Transverse colon (tissue), 4 donors: ENCODE data around the gene DKK3. TPM values are rescaled to one million over a fixed set of nuclear protein-coding genes. Genes with fewer than 3 reads are reported as not detected.

Experiments used
- DNase-seq: peaks from one replicate; pipeline ENCODE4 v3.0.0-alpha.2; 2019
- H3K27ac ChIP-seq, 4 donors: fragments of 200-600 bp; sonication (generic); 2 replicates each; pipeline ENCODE4 v1.5.1; 2016 to 2018; ENCODE audit warnings: inconsistent platforms in 4 of 4
- H3K27me3 ChIP-seq: fragments of 200-600 bp; sonication (generic); 2 replicates; pipeline ENCODE4 v1.5.1; 2017; ENCODE audit warnings: inconsistent platforms
- H3K36me3 ChIP-seq, 4 donors: fragments of 200-600 bp; sonication (generic); 2 replicates each; pipeline ENCODE4 v1.5.1; 2017 to 2019; ENCODE audit warnings: inconsistent platforms in 4 of 4
- H3K4me1 ChIP-seq, 4 donors: fragments of 200-600 bp; sonication (generic); 2 replicates each; pipeline ENCODE4 v1.5.1; 2017 to 2020; ENCODE audit warnings: inconsistent platforms in 4 of 4
- H3K4me3 ChIP-seq, 4 donors: fragments of 200-600 bp; sonication (generic); 1 replicate in 1 of 4; 2 replicates in 3 of 4; pipeline versions ENCODE4 v1.5.1 to v1.6.1; 2017 to 2019; ENCODE audit warnings: inconsistent platforms in 4 of 4
- H3K9me3 ChIP-seq, 2 donors: fragments of 200-600 bp; sonication (generic); 2 replicates each; pipeline ENCODE4 v1.5.1; 2017 to 2019; ENCODE audit warnings: inconsistent platforms in 2 of 2
- EP300 ChIP-seq: sonication (generic); formaldehyde crosslinking; IDR thresholded peaks from one replicate; pipeline ENCODE4 v1.6.1; 2017; ENCODE audit warnings: antibody characterized with exemption, low read depth
- POLR2A ChIP-seq: fragments of 450-650 bp; IDR thresholded peaks from one replicate; pipeline ENCODE4 v1.6.1; 2016; ENCODE audit warnings: antibody characterized with exemption, mild to moderate bottlenecking, moderate library complexity
- POLR2AphosphoS5 ChIP-seq, 3 donors: sonication (generic); formaldehyde crosslinking; IDR thresholded peaks; one replicate each; pipeline ENCODE4 v1.6.1; 2016; ENCODE audit warnings: antibody characterized with exemption in 3 of 3
- WGBS, 2 donors: methylation state at CpG; one replicate each; pipeline ENCODE4 v1.1.5; 2018; ENCODE audit warnings: low coverage in 1 of 2; 5-methylcytosine and 5-hydroxymethylcytosine counted together
- in situ Hi-C, 4 donors: fragments of 200-750 bp; cut with MboI; loops; one replicate each; pipeline versions ENCODE4 v1.15.0 to v1.15.1; 2017; ENCODE audit warnings: low sequenced_read_pairs in 3 of 4, low pct_ligation_motif_present in 1 of 4, low pct_unique_long_range_greater_than_20kb in 1 of 4
- intact Hi-C: fragments of 100-400 bp; cut with DNase I; formaldehyde crosslinking; loops from one replicate; pipeline ENCODE4 v1.15.1; 2023; ENCODE audit warnings: low total_unique reads
- total RNA-seq, 4 donors: library from RNA; depleted of rRNA; stranded (reverse); fragments of >200 nt; gene quantifications; one replicate each; pipeline ENCODE4 v1.1.0, GENCODE V29; 2016
- TF ChIP-seq, protein P1 (sequence below), 5 experiments: fragments of 200-600 bp in 3 of 5; fragments of 450-650 bp in 2 of 5; sonication (generic) in 3 of 5; IDR thresholded peaks; 1 replicate in 2 of 5; 2 replicates in 3 of 5; pipeline ENCODE4 v1.5.1; 2016 to 2017; ENCODE audit warnings: antibody characterized with exemption in 5 of 5, inconsistent platforms in 3 of 5, mild to moderate bottlenecking in 2 of 5, moderate library complexity in 1 of 5

DKK3 gene
- total RNA-seq, 4 donors from 2014 or later: 27.2 to 181 (median 40.1) TPM

DNA sequence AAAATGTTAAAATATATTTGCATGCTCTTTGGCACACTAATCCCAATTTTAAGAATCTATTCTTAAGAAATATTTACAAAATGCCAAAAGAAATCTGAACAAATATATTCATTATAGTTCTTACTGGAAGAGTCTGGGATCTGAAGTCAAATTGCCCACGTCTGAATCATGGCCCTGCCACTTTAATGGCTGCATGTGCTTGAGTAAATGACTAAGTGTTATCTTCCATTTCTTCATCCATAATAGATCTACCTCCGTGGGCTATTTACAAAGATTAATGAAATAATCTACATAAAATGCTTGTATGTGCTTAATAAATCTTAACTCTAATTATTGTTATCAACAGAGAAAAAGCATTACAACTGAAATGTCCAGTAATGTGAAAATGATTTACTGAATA lies 24.5 kb upstream of the DKK3 start:
- no peaks in the 10 kb centered on the region for H3K36me3 ChIP-seq
- no peaks in the 10 kb centered on the region for H3K9me3 ChIP-seq
- no peak overlapping the region for H3K4me3 ChIP-seq
- intact Hi-C loops (no loop called here), in situ Hi-C loops (loop anchor here in 2 of 4 donors (10.0 to 25.0 kb wide), 3 partner anchors 96 to 221 kb away; no protein-coding TSS in a partner anchor)
- H3K27me3 ChIP-seq: peaks cover 3% of the 10 kb centered on the region
- DNase-seq: no peak
- H3K27ac ChIP-seq: no peak overlapping the region
- TF ChIP-seq POLR2AphosphoS5 (IDR thresholded peaks at IDR 0.05) (no peak), EP300 (no peak), POLR2A (no peak)
- TF ChIP-seq, protein P1, sequence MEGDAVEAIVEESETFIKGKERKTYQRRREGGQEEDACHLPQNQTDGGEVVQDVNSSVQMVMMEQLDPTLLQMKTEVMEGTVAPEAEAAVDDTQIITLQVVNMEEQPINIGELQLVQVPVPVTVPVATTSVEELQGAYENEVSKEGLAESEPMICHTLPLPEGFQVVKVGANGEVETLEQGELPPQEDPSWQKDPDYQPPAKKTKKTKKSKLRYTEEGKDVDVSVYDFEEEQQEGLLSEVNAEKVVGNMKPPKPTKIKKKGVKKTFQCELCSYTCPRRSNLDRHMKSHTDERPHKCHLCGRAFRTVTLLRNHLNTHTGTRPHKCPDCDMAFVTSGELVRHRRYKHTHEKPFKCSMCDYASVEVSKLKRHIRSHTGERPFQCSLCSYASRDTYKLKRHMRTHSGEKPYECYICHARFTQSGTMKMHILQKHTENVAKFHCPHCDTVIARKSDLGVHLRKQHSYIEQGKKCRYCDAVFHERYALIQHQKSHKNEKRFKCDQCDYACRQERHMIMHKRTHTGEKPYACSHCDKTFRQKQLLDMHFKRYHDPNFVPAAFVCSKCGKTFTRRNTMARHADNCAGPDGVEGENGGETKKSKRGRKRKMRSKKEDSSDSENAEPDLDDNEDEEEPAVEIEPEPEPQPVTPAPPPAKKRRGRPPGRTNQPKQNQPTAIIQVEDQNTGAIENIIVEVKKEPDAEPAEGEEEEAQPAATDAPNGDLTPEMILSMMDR (IDR thresholded peaks at IDR 0.05): no peak
- WGBS, 2 donors: 73 to 91% methylated on average over 2 of the region's 2 CpGs
- no peaks in the 10 kb centered on the region for H3K4me1 ChIP-seq

DNA sequence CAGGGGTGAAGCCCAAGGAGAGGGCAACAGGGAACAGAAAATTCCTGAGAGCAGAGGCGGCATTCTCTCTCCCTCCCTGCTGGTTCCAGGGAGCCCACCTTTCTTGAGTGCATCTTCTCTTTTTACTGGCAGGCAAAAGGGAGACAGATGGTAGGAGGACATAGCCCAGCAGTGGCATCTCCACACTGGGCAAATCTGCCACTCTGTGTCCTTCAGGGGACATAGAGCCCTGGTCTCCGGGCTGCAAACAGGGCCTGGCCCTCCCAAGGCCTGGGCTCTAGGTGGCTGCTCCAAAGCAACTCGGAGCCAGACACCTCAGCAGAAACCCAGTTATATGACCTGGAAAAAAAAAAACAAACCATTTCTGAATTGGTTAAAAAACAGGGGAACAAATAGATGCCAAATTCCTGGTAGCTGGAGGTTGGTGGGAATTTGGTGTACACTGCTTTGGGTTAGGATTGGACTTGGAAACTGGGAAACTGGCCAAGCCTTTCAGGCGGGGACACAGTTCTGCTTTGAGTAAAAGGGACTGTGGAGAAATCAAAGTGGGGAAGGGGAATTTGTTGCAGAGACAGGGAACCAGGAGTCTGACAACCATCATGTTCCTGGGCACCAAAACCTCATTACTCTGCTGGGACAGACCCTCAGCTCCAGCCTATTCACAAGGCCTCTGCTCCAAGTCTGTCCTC lies 23.6 kb upstream of the DKK3 start:
- intact Hi-C loops: no loop called here
- Histone ChIP-seq H3K27ac (no peak overlapping the region), H3K4me3 (no peak overlapping the region), H3K36me3 (no peaks in the 10 kb centered on the region), H3K4me1 (no peaks in the 10 kb centered on the region), H3K27me3 (peaks cover 3% of the 10 kb centered on the region), H3K9me3 (no peaks in the 10 kb centered on the region)
- in situ Hi-C loops: loop anchor here in 2 of 4 donors (10.0 to 25.0 kb wide), 3 partner anchors 95 to 220 kb away; no protein-coding TSS in a partner anchor
- no peak for DNase-seq
- TF ChIP-seq, protein P1 (IDR thresholded peaks at IDR 0.05): no peak
- no peak for TF ChIP-seq POLR2A
- no peak for TF ChIP-seq EP300
- no peak for TF ChIP-seq POLR2AphosphoS5 (IDR thresholded peaks at IDR 0.05)
- 60 to 81% methylated on average over 1 to 4 of the region's 4 CpGs for WGBS, 2 donors

GRCh38 chr11:12029738-12030363 lies 21.4 kb upstream of the DKK3 start:
- H3K27me3 ChIP-seq: peaks cover 3% of the 10 kb centered on the region
- H3K36me3 ChIP-seq: no peaks in the 10 kb centered on the region
- TF ChIP-seq, protein P1 (IDR thresholded peaks at IDR 0.05): no peak
- TF ChIP-seq POLR2A (no peak), POLR2AphosphoS5 (IDR thresholded peaks at IDR 0.05) (no peak), EP300 (no peak)
- 80 to 89% methylated on average over 4 to 5 of the region's 5 CpGs for WGBS, 2 donors
- no peak overlapping the region for H3K27ac ChIP-seq
- in situ Hi-C loops (loop anchor here in 2 of 4 donors (10.0 to 25.0 kb wide), 3 partner anchors 93 to 218 kb away; no protein-coding TSS in a partner anchor), intact Hi-C loops (no loop called here)
- H3K4me3 ChIP-seq: no peak overlapping the region
- H3K4me1 ChIP-seq: no peaks in the 10 kb centered on the region
- no peak for DNase-seq
- no peaks in the 10 kb centered on the region for H3K9me3 ChIP-seq

DNA sequence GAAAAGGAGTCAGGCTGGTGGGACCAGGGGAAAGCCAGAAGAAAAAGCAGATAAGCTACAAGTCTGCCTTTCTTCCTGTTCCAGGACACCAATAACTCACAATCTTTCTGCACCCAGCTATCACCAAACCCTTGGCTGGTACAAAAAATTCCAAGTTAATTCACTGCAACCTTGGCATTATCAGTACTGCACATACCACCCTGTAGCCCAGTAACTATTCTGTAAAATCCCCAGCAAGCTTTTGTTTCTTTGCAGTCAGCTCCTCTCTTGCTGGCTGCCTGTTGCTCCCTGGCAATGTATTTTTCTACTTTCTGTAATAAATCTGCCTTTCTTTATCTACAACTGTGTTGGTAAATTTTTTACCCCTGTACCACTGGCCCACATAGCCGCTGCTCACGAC lies 20.7 kb upstream of the DKK3 start:
- H3K27me3 ChIP-seq: no peaks in the 10 kb centered on the region
- intact Hi-C loops: no loop called here
- WGBS, 2 donors: 91% methylated on average over 2 of the region's 2 CpGs; no CpG with 5 or more reads in 1 of the 2 donors
- TF ChIP-seq POLR2AphosphoS5 (IDR thresholded peaks at IDR 0.05) (no peak), EP300 (no peak), POLR2A (no peak)
- TF ChIP-seq, protein P1 (IDR thresholded peaks at IDR 0.05): no peak
- no peak overlapping the region for H3K4me3 ChIP-seq
- no peaks in the 10 kb centered on the region for H3K9me3 ChIP-seq
- in situ Hi-C loops: loop anchor here in 1 of 4 donors (25.0 kb wide), 2 partner anchors 92 to 217 kb away; no protein-coding TSS in a partner anchor
- no peaks in the 10 kb centered on the region for H3K36me3 ChIP-seq
- no peak overlapping the region for H3K27ac ChIP-seq
- DNase-seq: no peak
- H3K4me1 ChIP-seq: no peaks in the 10 kb centered on the region
